Ectodermal cell (in vitro differentiated cells): ENCODE measurements around the gene AXL.

Source experiments
- H3K27ac ChIP-seq: 2 replicates; pipeline ENCODE4 v1.7.0; 2013; ENCODE audit warnings: mild to moderate bottlenecking, low read depth, low read length; ENCODE audit not compliant: insufficient read depth, poor library complexity, severe bottlenecking
- H3K27me3 ChIP-seq: 2 replicates; pipeline ENCODE4 v1.7.0; 2013; ENCODE audit warnings: mild to moderate bottlenecking, low read length; ENCODE audit not compliant: insufficient read depth, control insufficient read depth, poor library complexity, severe bottlenecking
- H3K36me3 ChIP-seq: one replicate; pipeline ENCODE4 v1.7.0; 2013; ENCODE audit warnings: low read length; ENCODE audit not compliant: control insufficient read depth, insufficient read depth
- H3K4me1 ChIP-seq: one replicate; pipeline ENCODE4 v1.7.0; 2013; ENCODE audit warnings: low read length; ENCODE audit not compliant: control insufficient read depth, insufficient read depth
- H3K4me3 ChIP-seq: 2 replicates; pipeline ENCODE4 v1.7.0; 2013; ENCODE audit warnings: low read depth, low read length, control low read depth; ENCODE audit not compliant: insufficient read depth
- H3K9me3 ChIP-seq: 2 replicates; pipeline ENCODE4 v1.7.0; 2013; ENCODE audit warnings: mild to moderate bottlenecking, low read length, moderate library complexity; ENCODE audit not compliant: control insufficient read depth
- WGBS, 2 experiments: methylation state at CpG; one replicate each; pipeline ENCODE4 v1.1.7; 2013; ENCODE audit warnings: missing lambda C conversion rate in 2 of 2; 5-methylcytosine and 5-hydroxymethylcytosine counted together

The AXL gene

GRCh38 chr19:41234512-41235168 lies 15.6 kb downstream of the AXL start:
- Histone ChIP-seq H3K36me3 (peaks cover 4% of the 10 kb centered on the region), H3K4me3 (no peak overlapping the region)
- 93% methylated on average over 8 of the region's 8 CpGs for WGBS, 2 experiments

GRCh38 chr19:41235480-41235879 lies 16.5 kb downstream of the AXL start:
- Histone ChIP-seq H3K4me1 (no peaks in the 10 kb centered on the region), H3K27ac (no peak overlapping the region), H3K36me3 (peaks cover 7% of the 10 kb centered on the region), H3K9me3 (no peaks in the 10 kb centered on the region), H3K27me3 (no peaks in the 10 kb centered on the region), H3K4me3 (no peak overlapping the region)
- WGBS, 2 experiments = 96% methylated on average over 3 of the region's 4 CpGs

More at GRCh38 chr19:41234512-41235168, 15.6 kb downstream of the AXL start:
- no peaks in the 10 kb centered on the region for H3K9me3 ChIP-seq
- no peaks in the 10 kb centered on the region for H3K27me3 ChIP-seq
- no peak overlapping the region for H3K27ac ChIP-seq
- H3K4me1 ChIP-seq = no peaks in the 10 kb centered on the region

DNA sequence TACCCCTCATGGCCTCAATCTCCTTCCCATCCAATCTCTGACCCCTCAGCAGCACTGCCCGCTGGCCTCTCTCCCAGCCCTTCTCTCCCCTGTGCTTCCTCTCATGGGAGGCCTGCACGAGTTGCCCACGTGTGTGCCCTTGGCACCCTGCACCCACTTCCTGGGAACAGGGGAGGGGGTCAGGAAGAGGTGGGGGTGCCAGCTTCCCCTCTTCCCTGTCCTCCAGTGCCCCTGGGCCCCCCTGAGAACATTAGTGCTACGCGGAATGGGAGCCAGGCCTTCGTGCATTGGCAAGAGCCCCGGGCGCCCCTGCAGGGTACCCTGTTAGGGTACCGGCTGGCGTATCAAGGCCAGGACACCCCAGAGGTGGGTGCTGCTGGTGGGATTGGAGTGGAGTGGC lies 19.2 kb downstream of the AXL start:
- H3K27ac ChIP-seq = no peak overlapping the region
- H3K36me3 ChIP-seq = peaks cover 16% of the 10 kb centered on the region

DNA sequence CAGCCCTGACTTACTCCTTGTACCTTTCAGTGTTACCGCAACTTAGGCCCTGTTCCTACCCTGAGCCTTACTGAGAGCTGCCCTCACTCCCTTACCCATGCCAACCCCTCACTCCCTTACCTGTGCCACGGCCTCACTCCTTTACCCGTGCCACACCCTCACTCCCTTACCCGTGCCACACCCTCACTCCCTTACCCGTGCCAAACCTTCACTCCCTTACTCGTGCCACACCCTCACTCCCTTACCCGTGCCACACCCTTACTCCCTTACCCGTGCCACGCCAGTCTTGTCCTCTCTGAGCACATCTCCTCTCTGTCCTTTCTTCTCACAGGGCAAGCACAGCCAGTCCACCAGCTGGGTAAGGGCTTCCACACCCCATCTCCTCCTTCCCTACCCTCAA lies 20.3 kb downstream of the AXL start:
- 93 to 95% methylated on average over 9 of the region's 9 CpGs for WGBS, 2 experiments
- Histone ChIP-seq H3K9me3 (no peaks in the 10 kb centered on the region), H3K36me3 (peaks cover 25% of the 10 kb centered on the region), H3K27ac (no peak overlapping the region), H3K27me3 (no peaks in the 10 kb centered on the region), H3K4me1 (no peaks in the 10 kb centered on the region), H3K4me3 (no peak overlapping the region)

More for the DNA sequence above, 19.2 kb downstream of the AXL start:
- Histone ChIP-seq H3K4me3 (no peak overlapping the region), H3K4me1 (no peaks in the 10 kb centered on the region), H3K27me3 (no peaks in the 10 kb centered on the region), H3K9me3 (no peaks in the 10 kb centered on the region)
- WGBS, 2 experiments = 95% methylated on average over 10 of the region's 10 CpGs

- Histone ChIP-seq H3K4me3 (no peak overlapping the region), H3K36me3 (peaks cover 30% of the 10 kb centered on the region), H3K27ac (no peak overlapping the region), H3K9me3 (no peaks in the 10 kb centered on the region), H3K27me3 (no peaks in the 10 kb centered on the region), H3K4me1 (no peaks in the 10 kb centered on the region)
- WGBS, 2 experiments = 92 to 96% methylated on average over 2 of the region's 2 CpGs
These were observed 21.0 kb downstream of the AXL start for GRCh38 chr19:41239961-41240574.

- H3K27ac ChIP-seq = no peak overlapping the region
- no peak overlapping the region for H3K4me3 ChIP-seq
- H3K27me3 ChIP-seq = no peaks in the 10 kb centered on the region
- peaks cover 34% of the 10 kb centered on the region for H3K36me3 ChIP-seq
- WGBS, 2 experiments = 91 to 93% methylated on average over 5 of the region's 5 CpGs
- H3K4me1 ChIP-seq = no peaks in the 10 kb centered on the region
- H3K9me3 ChIP-seq = no peaks in the 10 kb centered on the region
These were observed 22.8 kb downstream of the AXL start for GRCh38 chr19:41241859-41242258.

DNA sequence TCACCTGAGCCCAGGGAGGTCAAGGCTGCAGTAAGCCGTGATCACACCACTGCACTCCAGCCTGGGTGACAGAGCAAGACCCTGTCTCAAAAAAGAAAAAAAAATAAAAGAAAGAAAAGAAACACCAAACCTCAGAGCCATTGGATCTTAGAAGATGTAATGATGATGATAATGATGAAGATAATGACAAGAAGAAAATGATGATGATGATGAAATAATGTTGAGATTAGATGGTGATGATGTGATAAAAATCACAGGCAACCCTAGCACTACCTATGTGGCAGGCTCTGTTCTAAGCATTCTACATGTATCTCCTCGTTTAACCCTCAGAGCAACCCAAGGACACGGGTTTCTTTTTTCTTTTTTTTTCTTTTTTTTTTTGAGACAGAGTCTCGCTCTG lies 25.1 kb downstream of the AXL start:
- H3K36me3 ChIP-seq = peaks cover 47% of the 10 kb centered on the region
- no peaks in the 10 kb centered on the region for H3K27me3 ChIP-seq
- WGBS, 2 experiments = 92 to 95% methylated on average over 4 of the region's 4 CpGs
- no peaks in the 10 kb centered on the region for H3K4me1 ChIP-seq
- H3K27ac ChIP-seq = no peak overlapping the region
- no peaks in the 10 kb centered on the region for H3K9me3 ChIP-seq
- no peak overlapping the region for H3K4me3 ChIP-seq

GRCh38 chr19:41245843-41246242 lies 26.8 kb downstream of the AXL start:
- no peak overlapping the region for H3K27ac ChIP-seq
- 96% methylated on average over 3 of the region's 3 CpGs for WGBS, 2 experiments
- H3K36me3 ChIP-seq = peaks cover 51% of the 10 kb centered on the region
- no peaks in the 10 kb centered on the region for H3K27me3 ChIP-seq
- no peaks in the 10 kb centered on the region for H3K9me3 ChIP-seq
- no peaks in the 10 kb centered on the region for H3K4me1 ChIP-seq
- no peak overlapping the region for H3K4me3 ChIP-seq

DNA sequence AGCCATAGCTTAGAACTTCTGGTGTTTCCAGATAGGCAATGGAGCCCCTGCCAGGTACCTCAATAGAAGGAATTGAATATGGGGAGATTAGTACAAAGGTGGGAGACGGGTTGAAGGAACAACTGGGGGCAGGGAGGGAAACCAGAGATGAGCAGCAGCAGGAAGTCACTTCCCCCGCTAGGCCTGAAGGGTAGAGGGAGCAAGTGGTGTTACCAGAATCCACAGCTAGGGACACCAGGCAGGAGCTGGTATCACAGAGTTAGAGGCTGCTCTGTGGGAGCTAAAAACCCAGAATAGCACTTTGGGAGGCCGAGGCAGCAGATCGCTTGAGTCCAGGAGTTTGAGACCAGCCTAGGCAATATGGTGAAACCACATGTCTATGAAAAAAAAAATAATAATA lies 29.9 kb downstream of the AXL start:
- H3K27ac ChIP-seq = no peak overlapping the region
- no peak overlapping the region for H3K4me3 ChIP-seq
- WGBS, 2 experiments = 92 to 93% methylated on average over 4 of the region's 4 CpGs
- H3K27me3 ChIP-seq = no peaks in the 10 kb centered on the region
- H3K36me3 ChIP-seq = peaks cover 45% of the 10 kb centered on the region
- no peaks in the 10 kb centered on the region for H3K4me1 ChIP-seq
- no peaks in the 10 kb centered on the region for H3K9me3 ChIP-seq

DNA sequence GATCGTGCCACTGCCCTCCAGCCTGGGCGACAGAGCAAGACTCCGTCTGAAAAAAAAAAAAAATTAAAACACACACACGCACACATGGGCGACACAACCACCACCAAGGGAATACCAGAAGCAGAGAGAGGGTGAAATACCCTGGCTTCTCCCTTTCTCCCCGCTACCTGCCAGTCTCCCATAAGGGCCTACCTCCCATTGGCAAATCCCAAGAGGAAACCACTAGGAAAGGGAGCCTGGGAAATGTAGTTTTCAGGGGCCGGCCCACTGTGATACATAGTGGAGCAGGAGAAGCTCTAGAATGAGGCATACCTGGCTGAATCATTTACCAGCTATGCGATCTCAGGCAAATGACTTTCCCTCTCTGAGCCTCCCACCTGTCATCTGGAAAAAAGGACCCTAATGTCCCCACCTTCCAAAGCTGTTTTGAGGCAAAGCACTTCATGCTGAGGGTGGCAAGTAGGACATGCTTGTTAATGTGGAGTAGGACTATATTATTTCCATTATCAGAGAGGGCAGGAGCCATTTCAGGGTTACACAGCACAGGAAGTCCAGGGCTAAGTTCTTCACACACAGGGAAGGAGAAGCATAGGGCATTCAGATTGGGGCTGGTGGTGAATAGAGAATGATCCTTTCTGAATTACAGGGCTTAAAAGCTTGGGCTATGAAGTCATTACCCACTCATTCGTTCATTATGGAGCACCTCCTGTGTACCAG lies 30.8 kb downstream of the AXL start:
- no peak overlapping the region for H3K4me3 ChIP-seq
- no peak overlapping the region for H3K27ac ChIP-seq
- H3K36me3 ChIP-seq = peaks cover 42% of the 10 kb centered on the region
- H3K27me3 ChIP-seq = no peaks in the 10 kb centered on the region
- H3K9me3 ChIP-seq = no peaks in the 10 kb centered on the region
- WGBS, 2 experiments = 95 to 98% methylated on average over 9 of the region's 9 CpGs
- H3K4me1 ChIP-seq = no peaks in the 10 kb centered on the region
